Gastrocnemius medialis (tissue), 4 donors: Measurements from ENCODE around the gene CREBBP. TPM values are rescaled to one million over a fixed set of nuclear protein-coding genes. Genes with fewer than 3 reads are reported as not detected.
A peak's percentile ranks its signal among the peaks of the same experiment; 100 is the strongest.

ENCODE experiments used
- ATAC-seq, 2 donors: fragments of 150-250 bp; one replicate each; pipeline ENCODE4 v1.9.1; 2016
- DNase-seq, 2 donors: peaks; one replicate each; pipeline ENCODE4 v3.0.0-alpha.2; 2019
- H3K27ac ChIP-seq, 4 donors: fragments of 200-600 bp; sonication (generic); 1 replicate in 1 of 4; 2 replicates in 3 of 4; pipeline ENCODE4 v1.5.1; 2016 to 2018; ENCODE audit warnings: mild to moderate bottlenecking in 2 of 4, moderate library complexity in 1 of 4
- H3K27me3 ChIP-seq, 3 donors: fragments of 200-600 bp; sonication (generic) in 2 of 3; 1 replicate in 1 of 3; 2 replicates in 2 of 3; pipeline versions ENCODE4 v1.5.1 to v1.6.0; 2016 to 2019; ENCODE audit warnings: mild to moderate bottlenecking in 1 of 3, moderate library complexity in 1 of 3
- H3K36me3 ChIP-seq, 2 donors: fragments of 200-600 bp; sonication (generic) in 1 of 2; one replicate each; pipeline ENCODE4 v1.5.1; 2017 to 2018
- H3K4me1 ChIP-seq, 2 donors: fragments of 200-600 bp; sonication (generic) in 1 of 2; one replicate each; pipeline ENCODE4 v1.5.1; 2016 to 2017; ENCODE audit warnings: mild to moderate bottlenecking in 2 of 2
- H3K4me3 ChIP-seq, 4 donors: fragments of 200-600 bp; sonication (generic) in 3 of 4; 1 replicate in 1 of 4; 2 replicates in 3 of 4; pipeline ENCODE4 v1.5.1; 2016 to 2019; ENCODE audit warnings: mild to moderate bottlenecking in 2 of 4
- H3K9me3 ChIP-seq, 3 donors: fragments of 200-600 bp; sonication (generic) in 2 of 3; 1 replicate in 1 of 3; 2 replicates in 2 of 3; pipeline ENCODE4 v1.5.1; 2016 to 2019
- POLR2A ChIP-seq, 2 donors: fragments of 450-650 bp; IDR thresholded peaks; one replicate each; pipeline ENCODE4 v1.6.1; 2017; ENCODE audit warnings: antibody characterized with exemption in 2 of 2, mild to moderate bottlenecking in 2 of 2, moderate library complexity in 2 of 2
- in situ Hi-C, 4 donors: fragments of 200-750 bp; cut with MboI; loops; one replicate each; pipeline versions ENCODE4 v1.15.0 to v1.8.0; 2017; ENCODE audit warnings: low sequenced_read_pairs in 4 of 4
- intact Hi-C: fragments of 100-400 bp; cut with DNase I; formaldehyde crosslinking; loops from one replicate; pipeline ENCODE4 v1.15.1; 2023; ENCODE audit warnings: low total_unique reads
- total RNA-seq, 4 donors: library from RNA; depleted of rRNA; stranded (reverse); fragments of >200 nt; gene quantifications; one replicate each; pipeline versions ENCODE4 v1.1.0 to v1.2.3, GENCODE V29; 2016
- TF ChIP-seq, protein P1 (sequence below), 5 experiments: fragments of 450-650 bp in 3 of 5; fragments of 200-600 bp in 2 of 5; sonication (generic) in 2 of 5; IDR thresholded peaks in 4 of 5; conservative IDR thresholded peaks in 1 of 5; 1 replicate in 4 of 5; 2 replicates in 1 of 5; pipeline ENCODE4 v1.5.1; 2016 to 2019; ENCODE audit warnings: antibody characterized with exemption in 5 of 5, mild to moderate bottlenecking in 3 of 5, moderate library complexity in 3 of 5

Gene CREBBP
- total RNA-seq, 4 donors from 2014 or later: 39.8 to 61.3 (median 53.5) TPM

DNA sequence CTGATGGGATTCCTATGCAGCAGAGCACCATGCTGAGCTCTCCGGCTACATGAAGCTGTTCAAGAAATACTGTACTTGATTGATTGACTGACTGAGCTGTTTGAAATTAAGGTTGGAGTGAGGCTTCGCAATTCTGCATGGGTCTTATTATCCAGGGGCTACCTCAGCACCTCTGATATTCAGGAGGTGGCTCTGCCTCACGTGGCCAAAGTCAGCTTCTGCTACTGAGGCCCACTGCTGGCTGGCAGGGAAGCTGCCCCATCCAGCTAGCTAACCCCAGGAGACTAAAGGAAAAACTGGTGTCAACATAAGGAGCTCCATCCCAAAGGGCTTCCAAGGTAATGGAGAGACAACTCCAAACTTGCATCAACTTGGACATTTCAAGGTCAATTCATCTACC is 97.0 kb downstream of the CREBBP start:
- DNase-seq: no peak
- TF ChIP-seq, protein P1, sequence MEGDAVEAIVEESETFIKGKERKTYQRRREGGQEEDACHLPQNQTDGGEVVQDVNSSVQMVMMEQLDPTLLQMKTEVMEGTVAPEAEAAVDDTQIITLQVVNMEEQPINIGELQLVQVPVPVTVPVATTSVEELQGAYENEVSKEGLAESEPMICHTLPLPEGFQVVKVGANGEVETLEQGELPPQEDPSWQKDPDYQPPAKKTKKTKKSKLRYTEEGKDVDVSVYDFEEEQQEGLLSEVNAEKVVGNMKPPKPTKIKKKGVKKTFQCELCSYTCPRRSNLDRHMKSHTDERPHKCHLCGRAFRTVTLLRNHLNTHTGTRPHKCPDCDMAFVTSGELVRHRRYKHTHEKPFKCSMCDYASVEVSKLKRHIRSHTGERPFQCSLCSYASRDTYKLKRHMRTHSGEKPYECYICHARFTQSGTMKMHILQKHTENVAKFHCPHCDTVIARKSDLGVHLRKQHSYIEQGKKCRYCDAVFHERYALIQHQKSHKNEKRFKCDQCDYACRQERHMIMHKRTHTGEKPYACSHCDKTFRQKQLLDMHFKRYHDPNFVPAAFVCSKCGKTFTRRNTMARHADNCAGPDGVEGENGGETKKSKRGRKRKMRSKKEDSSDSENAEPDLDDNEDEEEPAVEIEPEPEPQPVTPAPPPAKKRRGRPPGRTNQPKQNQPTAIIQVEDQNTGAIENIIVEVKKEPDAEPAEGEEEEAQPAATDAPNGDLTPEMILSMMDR (IDR thresholded peaks at IDR 0.05 in 4 of 5, conservative IDR thresholded peaks at IDR 0.05 in 1 of 5): no peak
- no peak for TF ChIP-seq POLR2A (IDR thresholded peaks at IDR 0.05)
- in situ Hi-C loops: no loop called here
- no peaks in the 10 kb centered on the region for H3K9me3 ChIP-seq
- no peak overlapping the region for H3K4me3 ChIP-seq
- no peak overlapping the region for H3K27ac ChIP-seq
- peaks cover 0 to 44% of the 10 kb centered on the region in 2 donors for H3K36me3 ChIP-seq
- no peak for ATAC-seq
- intact Hi-C loops: loop anchor here (5.0 kb wide), 1 partner anchor 94 kb away; no protein-coding TSS in a partner anchor
- peaks cover 0 to 1% of the 10 kb centered on the region in 2 donors for H3K4me1 ChIP-seq
- H3K27me3 ChIP-seq: no peaks in the 10 kb centered on the region

DNA sequence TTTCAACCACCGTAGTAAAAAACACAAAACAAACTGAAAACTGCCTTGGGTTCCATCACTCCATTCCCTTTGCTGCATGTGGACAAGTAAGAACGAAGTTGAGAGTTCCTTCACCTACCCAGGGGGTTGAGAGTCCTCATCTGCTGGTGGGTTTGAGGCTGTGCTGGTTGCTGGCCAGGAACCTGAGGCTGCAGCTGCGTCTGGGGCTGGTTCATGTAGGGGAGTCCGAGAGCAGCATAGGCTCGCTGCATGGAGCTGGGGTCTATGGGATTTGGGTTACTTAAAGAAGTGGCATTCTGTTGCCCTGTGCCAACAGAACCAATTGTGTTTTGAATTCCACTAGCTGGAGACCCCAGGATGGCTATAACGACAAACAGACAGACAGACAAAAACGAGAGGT is 97.9 kb downstream of the CREBBP start:
- TF ChIP-seq POLR2A (IDR thresholded peaks at IDR 0.05): no peak
- TF ChIP-seq, protein P1 (IDR thresholded peaks at IDR 0.05 in 4 of 5, conservative IDR thresholded peaks at IDR 0.05 in 1 of 5): no peak
- Histone ChIP-seq H3K4me1 (no peaks in the 10 kb centered on the region), H3K27me3 (no peaks in the 10 kb centered on the region), H3K4me3 (no peak overlapping the region), H3K9me3 (no peaks in the 10 kb centered on the region), H3K36me3 (peaks cover 0 to 54% of the 10 kb centered on the region in 2 donors), H3K27ac (no peak overlapping the region)
- intact Hi-C loops (loop anchor here (5.0 kb wide), 1 partner anchor 95 kb away; no protein-coding TSS in a partner anchor), in situ Hi-C loops (no loop called here)
- no peak for DNase-seq
- no peak for ATAC-seq

DNA sequence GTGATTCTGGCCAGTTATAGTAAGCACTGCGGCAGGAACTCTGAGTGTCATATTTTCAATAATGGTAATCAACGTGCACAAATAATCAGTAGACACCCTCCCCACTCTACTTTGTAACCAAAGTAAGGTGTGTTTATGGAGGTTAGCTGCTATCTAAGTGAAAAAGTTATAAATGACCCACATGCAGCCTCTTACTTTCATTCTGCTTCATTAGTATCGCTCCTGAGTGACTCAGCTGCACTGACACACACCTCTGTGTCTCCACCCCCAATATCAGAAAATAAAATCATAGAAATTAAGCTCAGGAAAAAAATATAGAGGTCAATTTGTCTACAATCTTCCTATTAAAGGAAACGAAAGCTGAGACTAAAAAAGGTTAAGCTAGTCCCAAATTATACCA is 99.1 kb downstream of the CREBBP start:
- H3K4me3 ChIP-seq: no peak overlapping the region
- peaks cover 4% of the 10 kb centered on the region in 2 donors for H3K4me1 ChIP-seq
- no peak overlapping the region for H3K27ac ChIP-seq
- in situ Hi-C loops (no loop called here), intact Hi-C loops (loop anchor here (5.0 kb wide), 1 partner anchor 96 kb away; no protein-coding TSS in a partner anchor)
- TF ChIP-seq, protein P1 (IDR thresholded peaks at IDR 0.05 in 4 of 5, conservative IDR thresholded peaks at IDR 0.05 in 1 of 5): no peak
- no peak for TF ChIP-seq POLR2A (IDR thresholded peaks at IDR 0.05)
- peaks cover 0 to 61% of the 10 kb centered on the region in 2 donors for H3K36me3 ChIP-seq
- no peak for DNase-seq
- no peaks in the 10 kb centered on the region for H3K27me3 ChIP-seq
- H3K9me3 ChIP-seq: no peaks in the 10 kb centered on the region
- ATAC-seq: no peak

DNA sequence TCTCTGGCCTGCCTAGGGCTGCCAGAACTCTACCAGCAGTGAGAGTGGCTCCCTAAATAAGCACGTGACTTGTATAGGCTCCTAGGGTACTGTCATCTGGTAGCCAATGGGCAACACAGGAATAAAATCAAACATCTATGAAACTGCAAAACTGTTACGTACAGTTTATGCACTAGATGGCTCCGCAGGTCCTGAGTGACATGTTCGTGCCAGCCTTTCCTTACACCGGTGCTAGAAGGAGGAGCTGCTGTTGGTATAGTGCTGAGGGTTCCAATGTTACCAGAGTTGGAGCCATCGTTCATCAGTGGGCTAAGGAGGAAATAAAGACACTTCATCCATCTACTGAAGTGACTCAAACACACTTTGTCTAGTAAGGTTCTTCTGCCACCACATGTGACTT is 99.9 kb downstream of the CREBBP start:
- Histone ChIP-seq H3K36me3 (peaks cover 3 to 70% of the 10 kb centered on the region in 2 donors), H3K27ac (no peak overlapping the region), H3K27me3 (no peaks in the 10 kb centered on the region), H3K9me3 (no peaks in the 10 kb centered on the region), H3K4me1 (peaks cover 11 to 13% of the 10 kb centered on the region in 2 donors), H3K4me3 (no peak overlapping the region)
- intact Hi-C loops (loop anchor here (5.0 kb wide), 1 partner anchor 97 kb away; no protein-coding TSS in a partner anchor), in situ Hi-C loops (no loop called here)
- no peak for DNase-seq
- ATAC-seq: no peak
- TF ChIP-seq, protein P1 (IDR thresholded peaks at IDR 0.05 in 4 of 5, conservative IDR thresholded peaks at IDR 0.05 in 1 of 5): no peak
- TF ChIP-seq POLR2A (IDR thresholded peaks at IDR 0.05): no peak

DNA sequence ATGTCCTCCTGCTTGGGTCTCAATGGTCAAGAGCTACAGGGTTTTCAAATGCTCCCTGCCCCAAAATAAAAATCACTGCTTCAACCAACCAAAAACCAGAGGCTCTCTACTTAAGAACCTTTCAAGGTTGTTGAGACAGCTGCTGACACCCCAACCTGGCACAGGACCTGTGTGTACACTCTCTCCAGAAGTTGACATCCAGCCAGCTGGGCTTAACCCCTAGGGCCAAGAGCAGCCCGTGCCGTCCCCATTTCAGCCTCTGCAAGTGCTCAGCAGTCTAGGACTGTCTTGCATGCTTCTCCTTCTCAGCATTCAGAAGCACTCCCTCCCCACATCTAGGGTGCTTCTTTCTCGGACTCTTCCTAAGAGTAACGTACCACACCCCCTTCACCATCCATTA is 104.2 kb downstream of the CREBBP start:
- in situ Hi-C loops: no loop called here
- DNase-seq: peak; percentile 46 to 66

More for the DNA sequence above, 104.2 kb downstream of the CREBBP start:
- intact Hi-C loops: no loop called here
- Histone ChIP-seq H3K27ac (peak overlapping the region; percentile 10 to 76 (median 49)), H3K4me3 (no peak overlapping the region), H3K36me3 (peaks cover 4 to 57% of the 10 kb centered on the region in 2 donors), H3K4me1 (peaks cover 33 to 43% of the 10 kb centered on the region in 2 donors), H3K27me3 (no peaks in the 10 kb centered on the region), H3K9me3 (no peaks in the 10 kb centered on the region)
- TF ChIP-seq, protein P1 (IDR thresholded peaks at IDR 0.05 in 4 of 5, conservative IDR thresholded peaks at IDR 0.05 in 1 of 5): no peak
- no peak for TF ChIP-seq POLR2A (IDR thresholded peaks at IDR 0.05)
- ATAC-seq: peak; percentile 29 to 68
